HG02970 (cell line): ENCODE results near the gene MARCHF3.
"Not testable (repeated sequence)": the region's sequence is repeated elsewhere in the genome, so short reads cannot be mapped to it uniquely, and the experiment has no call there.

ENCODE experiments used
- ATAC-seq: cut with Tn5 transposase; IDR thresholded peaks from one replicate; pipeline ENCODE4 v1.9.1; 2021; ENCODE audit warnings: mild to moderate bottlenecking, moderate library complexity, moderate number of reproducible peaks; ENCODE audit not compliant: unreplicated experiment, low FRiP score

Gene MARCHF3

DNA sequence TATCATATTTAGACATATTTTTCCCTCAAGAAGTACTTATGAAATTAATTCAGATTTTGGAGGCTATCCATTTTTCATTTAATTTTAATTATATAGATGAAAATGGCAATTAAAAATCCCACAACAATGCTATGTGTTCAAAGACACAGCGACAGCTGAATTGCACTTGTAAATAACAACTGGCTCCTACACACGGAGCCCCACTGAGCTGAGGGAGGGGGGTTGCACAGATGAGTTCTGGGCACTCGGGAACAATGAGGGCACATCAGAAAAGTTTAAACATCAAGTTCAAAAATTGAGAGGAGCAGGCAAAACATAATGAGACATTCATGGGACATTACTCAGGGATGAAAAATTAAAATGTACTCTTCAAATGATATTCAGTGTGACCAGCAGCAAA lies 104.9 kb downstream of the MARCHF3 start:
- no peak for ATAC-seq

DNA sequence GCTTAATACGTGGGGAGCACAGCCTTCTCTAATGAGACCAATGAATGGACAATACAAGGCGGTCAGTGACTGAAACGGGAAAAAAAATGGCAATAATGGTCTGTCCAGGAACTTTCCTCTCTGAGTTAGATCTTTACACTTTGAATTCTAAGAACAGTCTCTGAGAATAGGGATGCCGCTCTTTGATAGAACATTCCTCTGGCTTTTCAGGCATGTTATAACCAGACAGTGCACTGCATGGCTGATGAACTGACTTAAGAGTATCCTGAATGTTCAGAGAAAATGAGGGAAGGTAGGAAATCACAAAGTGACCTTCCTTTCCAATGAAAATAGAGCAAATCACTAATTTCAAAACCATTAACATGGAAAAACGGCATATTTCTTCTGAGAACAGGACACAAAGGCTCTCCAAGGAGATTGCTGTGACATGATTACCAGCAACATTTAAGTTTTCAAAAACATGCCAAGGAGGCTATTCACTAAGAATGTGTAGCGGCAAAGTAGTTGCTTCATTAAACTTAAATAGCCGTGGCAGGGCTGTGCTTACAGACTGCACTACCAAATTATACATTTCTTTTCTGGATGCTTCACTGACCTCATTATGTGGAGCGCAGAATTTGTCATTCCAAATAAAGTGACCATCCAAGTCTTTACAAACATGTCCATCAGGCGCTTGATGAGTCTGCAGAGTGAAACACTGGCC lies 105.9 kb downstream of the MARCHF3 start:
- no peak for ATAC-seq

DNA sequence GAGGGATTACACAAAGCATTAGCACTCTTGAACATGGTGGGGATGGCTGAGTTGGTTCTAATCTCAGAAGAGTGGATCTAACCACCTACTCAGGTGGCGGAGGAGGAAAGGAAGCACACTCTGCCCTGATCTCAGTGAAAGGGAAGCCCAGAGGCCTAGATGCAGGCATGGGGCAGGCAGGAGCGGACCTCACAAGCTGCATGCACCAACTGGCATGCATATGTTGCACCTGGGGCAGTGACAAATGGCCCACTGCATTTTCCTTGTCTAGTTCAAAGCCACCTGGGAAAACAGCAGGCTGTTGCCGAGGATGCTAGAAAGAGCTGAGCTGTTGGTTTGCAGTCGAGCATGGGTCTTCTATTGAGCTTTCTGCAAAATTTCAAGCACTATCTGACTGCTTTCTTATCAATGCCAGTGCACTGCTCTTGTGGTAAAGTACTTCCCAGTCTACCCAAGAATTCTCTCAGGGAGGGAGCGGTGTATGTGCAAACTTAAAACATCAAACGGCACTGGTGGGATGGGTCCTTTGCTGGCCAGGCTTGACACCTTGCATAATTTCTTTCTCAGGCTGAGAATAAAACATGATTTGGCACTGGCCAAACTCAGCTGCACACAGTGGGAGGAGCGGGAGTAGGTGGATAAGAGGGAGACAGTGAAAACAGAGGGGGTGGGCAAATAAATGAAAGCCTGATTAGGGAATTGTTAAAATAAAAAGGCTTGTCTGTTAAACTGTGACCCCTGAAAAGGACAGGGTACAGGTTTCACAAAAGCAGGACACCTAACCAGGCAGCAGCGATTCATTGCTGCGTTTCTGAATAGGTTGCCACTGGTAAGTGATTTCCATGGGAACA lies 108.9 kb downstream of the MARCHF3 start:
- ATAC-seq = no peak

DNA sequence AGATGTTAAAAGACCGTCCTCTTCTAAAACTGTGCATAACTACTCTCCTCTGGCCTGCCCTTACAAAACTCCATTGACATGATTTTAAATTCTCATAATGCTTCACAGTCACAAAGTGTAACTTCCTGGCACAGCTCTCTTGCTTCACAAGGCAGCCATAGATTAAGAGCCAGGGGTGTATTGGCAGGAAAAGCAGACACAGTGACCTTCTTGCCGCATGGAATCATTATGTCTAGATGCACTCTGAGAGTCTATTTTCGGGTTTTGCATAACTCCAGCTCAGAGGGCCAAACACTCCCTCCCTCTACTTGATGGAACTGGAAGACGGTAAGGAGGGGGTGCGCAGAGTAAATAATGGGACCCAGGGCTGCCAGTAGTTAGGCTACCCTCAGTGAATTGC lies 110.1 kb downstream of the MARCHF3 start:
- ATAC-seq = no peak

DNA sequence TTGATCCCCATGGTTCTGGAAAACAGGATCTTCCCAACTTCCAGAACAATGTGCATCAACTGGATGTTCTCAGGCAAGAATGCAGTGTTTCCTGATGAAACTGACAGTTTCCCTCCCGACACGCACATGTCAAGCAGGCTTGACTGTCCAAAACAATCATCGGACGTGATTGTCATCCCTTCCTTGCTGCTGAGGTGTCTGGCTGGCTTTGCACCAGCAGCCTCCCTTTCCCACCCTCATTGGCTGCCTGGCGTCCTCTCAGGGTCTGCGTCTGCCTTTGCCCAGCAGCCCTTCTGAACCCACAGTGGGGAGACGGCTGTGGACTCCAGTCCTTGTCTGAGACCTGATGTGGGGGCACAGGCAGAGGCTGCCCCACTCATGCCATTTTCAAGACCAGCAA lies 110.8 kb downstream of the MARCHF3 start:
- ATAC-seq = no peak

DNA sequence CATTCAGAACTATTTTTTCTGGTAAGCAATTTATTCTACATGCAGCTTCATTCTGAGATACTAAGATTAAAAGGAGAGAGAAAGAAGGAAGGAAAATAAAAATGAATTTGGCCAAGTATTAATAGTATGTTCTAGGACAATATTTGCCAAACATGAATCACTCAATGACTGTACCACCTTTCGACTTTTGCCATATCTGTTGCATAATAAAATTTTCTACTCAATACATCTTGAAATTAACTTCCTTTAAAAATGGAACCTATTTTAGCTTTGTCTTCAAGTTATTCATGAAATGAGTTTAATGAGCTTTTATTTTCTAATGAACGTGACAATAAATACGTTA lies 111.8 kb downstream of the MARCHF3 start:
- no peak for ATAC-seq

DNA sequence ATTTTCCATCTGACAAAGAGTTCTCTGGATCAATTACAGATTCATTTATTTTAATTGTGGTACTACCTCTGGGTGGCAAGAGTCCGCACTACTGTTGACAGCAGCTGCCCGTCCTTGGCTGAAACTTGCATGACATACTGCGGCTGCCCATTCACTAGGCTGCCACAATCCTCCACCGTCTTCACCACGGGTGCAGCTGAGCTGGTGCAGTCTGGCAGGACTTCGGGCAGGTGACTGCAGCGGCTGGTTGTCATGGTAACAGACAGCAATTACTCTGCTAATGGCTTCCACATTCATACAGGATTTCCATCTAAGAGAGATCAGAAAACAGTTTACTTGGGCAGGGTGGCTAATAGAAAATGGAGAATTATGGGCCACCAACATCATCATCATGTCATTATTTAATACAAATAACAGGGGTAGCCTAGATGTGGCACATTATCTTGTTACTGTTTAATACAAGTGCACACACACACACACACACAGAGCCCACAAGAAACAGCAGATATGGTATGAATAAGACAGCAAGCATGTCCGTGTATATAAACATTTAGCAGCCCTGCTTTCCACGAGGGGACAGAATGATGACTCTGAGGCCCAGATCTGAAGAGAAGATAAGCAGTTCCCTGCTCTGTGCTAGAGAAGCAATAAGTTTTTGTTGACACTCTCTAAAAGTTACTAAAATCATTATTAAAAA lies 112.3 kb downstream of the MARCHF3 start:
- ATAC-seq = no peak

DNA sequence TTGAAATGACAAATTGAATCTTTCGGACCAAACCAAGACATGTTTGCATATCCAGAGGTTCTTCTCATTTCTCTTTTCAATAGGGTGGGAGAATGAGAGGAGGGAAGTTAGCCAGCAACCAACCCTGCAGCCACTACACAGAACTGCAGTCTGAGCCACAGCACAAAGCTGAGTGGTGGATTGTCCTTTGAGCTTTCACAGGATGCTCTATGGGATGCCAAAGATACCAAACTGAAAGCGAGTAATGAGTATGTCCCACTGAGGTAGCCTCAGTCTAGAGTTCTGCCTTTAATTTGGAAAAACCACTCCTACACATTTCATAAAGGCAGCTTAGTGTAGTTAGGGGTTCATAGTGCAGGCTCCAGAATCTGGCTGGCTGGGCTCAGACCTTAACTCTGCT lies 114.9 kb downstream of the MARCHF3 start:
- no peak for ATAC-seq

DNA sequence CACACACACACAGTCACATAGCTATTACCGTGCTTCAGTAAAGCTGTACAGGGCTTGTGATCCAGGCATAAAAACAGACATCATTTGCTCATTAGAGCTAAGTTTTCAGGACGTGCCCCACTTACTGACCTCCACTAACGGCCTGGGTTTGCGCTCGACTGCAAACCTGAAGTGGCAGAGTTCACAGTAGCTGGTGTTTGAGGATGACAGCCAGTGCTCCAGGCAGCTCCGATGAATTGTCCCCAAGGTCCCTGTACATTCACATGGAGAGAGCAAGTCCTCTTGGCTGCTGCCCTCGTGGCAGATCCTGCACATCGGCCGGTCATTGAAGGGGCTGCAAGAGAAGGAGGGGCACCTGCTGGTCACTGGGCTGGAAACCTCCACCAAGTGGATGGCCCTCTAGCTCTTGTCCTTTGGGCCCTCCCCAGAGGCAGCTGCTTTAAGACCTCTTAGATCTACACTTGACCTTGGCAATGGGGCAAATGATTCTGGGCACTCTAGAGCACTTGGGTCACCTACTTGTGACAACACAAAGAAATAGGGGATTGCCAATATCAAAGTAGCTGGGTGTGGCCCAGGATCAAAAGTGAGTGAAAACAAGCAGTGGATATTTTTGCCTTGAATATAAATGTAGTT lies 115.4 kb downstream of the MARCHF3 start:
- ATAC-seq = no peak

DNA sequence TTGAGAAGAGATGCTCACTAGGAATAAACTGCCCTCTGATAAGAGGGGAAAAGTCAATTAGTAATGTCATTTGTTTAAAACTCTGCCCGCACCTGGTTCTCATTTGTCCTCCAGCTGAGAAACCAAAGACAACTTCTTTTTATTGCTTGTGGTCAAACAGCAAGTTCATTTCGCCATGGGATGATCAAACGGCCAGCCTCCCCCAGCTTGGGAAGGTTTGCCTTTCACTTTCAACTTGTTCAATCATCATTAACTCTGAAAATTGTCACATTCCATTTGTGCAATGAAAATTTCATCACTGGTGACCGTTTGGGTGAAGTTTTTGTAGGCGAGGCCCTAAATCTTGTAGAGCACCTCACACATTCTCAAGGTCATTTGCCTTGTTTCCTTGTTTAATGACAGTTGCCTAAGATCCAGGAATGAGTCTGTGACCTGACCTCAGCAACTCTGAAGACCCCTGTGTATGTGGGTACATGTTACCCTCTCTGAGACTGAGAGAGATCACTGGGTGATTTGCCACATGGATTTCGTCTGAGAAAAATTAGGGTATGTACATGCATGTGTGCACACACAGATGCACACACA lies 117.7 kb downstream of the MARCHF3 start:
- ATAC-seq = no peak

DNA sequence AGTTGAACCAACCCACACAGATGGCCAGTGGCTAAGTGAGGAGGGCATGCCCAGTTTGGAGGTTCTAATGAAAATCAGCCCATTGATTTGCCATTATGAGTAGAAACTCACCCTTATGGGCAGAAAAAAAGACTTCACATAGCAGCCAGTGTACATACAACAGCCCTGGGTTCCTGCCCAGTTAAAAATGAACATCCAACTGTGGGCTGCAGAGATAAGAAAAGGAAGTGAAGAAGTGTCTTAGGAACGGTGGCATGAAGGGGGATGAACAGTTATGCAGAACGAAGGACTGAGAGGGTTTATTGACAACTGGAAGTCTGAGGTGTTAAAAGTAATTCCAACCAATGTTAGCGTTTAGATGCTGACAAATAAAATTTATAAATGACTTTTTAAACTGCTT lies 118.4 kb downstream of the MARCHF3 start:
- ATAC-seq = no peak

DNA sequence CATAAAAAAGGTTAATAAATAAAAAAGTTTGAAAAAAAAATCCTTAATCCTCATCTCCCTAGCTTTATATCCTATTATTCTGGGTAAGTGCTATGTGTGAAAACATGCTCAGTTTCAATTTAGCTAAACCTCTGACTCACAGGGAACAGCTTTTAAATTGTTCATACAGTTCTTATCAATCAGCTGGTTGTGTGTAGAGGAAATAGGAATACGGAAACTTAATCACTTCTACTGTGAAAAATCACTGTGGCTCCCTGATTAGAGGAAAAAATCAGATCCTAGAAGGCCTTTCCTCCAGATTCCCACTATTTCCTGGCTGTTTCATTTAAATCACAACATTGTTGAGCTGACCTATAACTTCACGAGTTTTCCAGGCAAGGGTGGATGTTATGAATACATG lies 120.5 kb downstream of the MARCHF3 start:
- ATAC-seq = no peak

DNA sequence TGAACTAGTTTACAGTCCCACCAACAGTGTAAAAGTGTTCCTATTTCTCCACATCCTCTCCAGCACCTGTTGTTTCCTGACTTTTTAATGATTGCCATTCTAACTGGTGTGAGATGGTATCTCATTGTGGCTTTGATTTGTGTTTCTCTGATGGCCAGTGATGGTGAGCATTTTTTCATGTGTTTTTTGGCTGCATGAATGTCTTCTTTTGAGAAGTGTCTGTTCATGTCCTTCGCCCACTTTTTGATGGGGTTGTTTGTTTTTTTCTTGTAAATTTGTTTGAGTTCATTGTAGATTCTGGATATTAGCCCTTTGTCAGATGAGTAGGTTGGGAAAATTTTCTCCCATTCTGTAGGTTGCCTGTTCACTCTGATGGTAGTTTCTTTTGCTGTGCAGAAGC lies 126.0 kb downstream of the MARCHF3 start:
- ATAC-seq = not testable (repeated sequence)

DNA sequence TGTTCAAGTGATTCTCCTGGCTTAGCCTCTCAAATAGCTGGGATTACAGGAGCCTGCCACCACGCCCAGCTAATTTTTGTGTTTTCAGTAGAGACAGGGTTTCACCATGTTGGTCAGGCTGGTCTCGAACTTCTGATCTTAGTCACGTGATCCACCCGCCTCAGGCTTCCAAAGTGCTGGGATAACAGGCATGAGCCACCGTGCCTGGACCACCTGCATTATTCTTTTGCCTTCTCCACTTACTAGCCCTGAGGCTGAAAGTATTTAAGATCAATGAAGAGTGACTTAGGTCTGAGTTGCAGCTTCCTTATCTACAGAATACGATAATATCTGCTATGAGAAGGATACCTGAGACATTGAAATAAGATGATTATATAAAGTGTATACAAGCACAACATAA lies 129.6 kb downstream of the MARCHF3 start:
- ATAC-seq = no peak

DNA sequence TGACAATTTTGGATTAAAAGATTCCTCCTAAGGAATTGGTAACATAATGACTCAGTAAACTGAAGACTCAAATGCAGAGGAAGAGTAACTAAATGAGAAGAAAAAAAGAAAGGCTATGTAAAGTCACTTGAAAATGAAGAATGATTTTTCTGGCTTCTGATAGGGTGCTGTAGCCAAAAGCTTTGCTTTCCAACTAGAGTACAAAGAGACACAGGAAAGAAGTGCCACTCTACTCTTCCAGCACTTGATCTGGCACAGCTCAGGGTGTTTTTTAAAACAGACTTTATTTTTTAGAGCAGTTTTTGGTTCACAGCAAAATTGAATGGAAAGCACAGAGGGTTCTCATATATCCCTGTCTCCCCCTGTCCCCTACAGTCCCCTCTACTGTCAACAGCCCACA lies 130.9 kb downstream of the MARCHF3 start:
- ATAC-seq = no peak

DNA sequence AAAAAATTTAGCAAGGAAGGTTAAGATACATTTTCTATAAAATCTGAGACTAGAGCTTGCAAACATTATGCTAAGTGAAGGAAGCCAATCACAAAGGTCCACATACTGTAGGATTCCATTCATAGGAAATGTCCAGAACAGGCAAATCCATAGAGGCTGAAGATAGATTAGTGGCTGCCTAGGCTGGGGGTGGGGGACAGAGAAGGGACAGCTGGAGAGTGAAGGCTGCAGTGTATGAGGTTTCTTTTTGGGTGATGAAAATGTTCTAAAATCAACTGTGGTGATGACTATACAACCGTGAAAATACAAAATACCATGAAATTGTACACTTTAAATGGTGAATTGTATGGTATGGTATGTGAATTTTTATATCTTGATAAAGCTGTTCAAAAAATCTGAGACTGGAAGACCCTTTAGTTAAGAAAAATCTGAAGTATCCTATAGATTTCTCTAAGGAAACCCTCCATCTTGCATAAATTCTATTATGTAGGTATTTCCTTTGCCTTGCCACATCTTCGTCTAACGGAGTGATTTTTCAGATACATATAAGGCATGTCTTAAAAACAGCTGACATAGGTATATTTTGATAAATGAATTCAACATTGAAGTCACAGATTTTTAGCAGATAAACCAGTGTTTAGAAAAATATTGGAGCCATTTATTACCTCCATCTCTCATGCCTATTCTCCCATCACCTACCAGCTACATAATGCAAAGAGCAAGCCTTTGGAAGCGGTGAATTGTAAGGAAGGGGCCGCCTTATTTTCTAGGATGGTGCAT lies 132.3 kb downstream of the MARCHF3 start:
- no peak for ATAC-seq

DNA sequence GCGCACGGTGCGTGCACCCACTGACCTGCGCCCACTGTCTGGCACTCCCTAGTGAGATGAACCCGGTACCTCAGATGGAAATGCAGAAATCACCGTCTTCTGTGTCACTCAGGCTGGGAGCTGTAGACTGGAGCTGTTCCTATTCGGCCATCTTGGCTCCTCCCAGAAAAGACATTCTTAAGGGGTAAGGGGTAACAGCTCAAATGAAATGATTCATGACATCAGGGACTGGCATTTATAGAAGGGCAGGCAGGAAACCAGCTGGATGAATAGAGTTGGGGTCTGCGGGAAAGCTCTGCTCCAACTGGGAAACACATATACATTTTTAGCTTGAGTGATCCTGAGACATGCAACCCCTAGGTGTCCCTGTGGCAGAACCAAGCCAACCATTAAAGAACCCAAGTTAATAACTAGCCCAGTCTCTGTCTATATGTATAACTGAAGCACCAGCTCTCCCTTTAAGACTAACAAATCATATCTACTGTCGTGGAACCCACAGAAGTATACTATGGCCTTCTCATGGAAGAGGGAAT lies 134.1 kb downstream of the MARCHF3 start:
- ATAC-seq = no peak

DNA sequence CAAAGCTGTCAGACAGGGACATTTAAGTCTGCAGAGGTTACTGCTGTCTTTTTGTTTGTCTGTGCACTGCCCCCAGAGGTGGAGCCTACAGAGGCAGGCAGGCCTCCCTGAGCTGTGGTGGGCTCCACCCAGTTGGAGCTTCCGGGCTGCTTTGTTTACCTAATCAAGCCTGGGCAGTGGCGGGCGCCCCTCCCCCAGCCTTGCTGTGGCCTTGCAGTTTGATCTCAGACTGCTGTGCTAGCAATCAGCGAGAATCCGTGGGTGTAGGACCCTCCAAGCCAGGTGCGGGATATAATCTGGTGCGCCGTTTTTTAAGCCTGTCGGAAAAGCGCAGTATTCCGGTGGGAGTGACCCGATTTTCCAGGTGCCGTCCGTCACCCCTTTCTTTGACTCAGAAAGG lies 134.6 kb downstream of the MARCHF3 start:
- not testable (repeated sequence) for ATAC-seq

DNA sequence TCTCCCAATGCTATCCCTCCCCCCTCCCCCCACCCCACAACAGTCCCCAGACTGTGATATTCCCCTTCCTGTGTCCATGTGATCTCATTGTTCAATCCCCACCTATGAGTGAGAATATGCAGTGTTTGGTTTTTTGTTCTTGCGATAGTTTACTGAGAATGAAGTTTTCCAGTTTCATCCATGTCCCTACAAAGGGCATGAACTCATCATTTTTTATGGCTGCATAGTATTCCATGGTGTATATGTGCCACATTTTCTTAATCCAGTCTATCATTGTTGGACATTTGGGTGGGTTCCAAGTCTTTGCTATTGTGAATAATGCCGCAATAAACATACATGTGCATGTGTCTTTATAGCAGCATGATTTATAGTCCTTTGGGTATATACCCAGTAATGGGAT lies 139.9 kb downstream of the MARCHF3 start:
- not testable (repeated sequence) for ATAC-seq

DNA sequence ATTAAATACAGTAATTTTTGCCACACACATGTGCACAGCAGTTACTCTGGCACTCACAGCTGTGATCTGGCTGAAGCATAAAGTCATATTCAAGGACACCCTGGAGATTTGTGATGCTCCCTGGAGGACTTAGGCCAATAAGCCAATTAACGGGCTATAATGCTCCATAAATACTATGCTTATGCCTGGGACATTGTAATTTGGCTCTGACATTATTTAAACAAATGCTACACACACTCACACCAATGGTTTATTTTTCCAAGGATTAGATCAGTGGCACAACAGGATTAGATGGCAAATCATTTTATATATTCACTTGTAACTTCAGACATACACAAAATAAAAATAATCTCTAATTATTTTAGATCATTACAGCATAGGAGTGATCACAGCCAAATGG lies 142.2 kb downstream of the MARCHF3 start:
- ATAC-seq = no peak
